Ascending aorta (tissue), 2 donors: Measurements from ENCODE around the gene MESP2. TPM values are rescaled to one million over a fixed set of nuclear protein-coding genes. Genes with fewer than 3 reads are reported as not detected.

ENCODE experiments used
- DNase-seq, 2 donors: peaks; one replicate each; pipeline ENCODE4 v3.0.0-alpha.2; 2019; ENCODE audit warnings: low spot score in 2 of 2
- H3K27ac ChIP-seq, 2 donors: fragments of 200-600 bp; sonication (generic); one replicate each; pipeline ENCODE4 v1.5.1; 2016 to 2017; ENCODE audit warnings: mild to moderate bottlenecking in 1 of 2
- H3K27me3 ChIP-seq: fragments of 200-600 bp; sonication (generic); one replicate; pipeline ENCODE4 v1.5.1; 2017
- H3K36me3 ChIP-seq, 2 donors: fragments of 200-600 bp; sonication (generic); one replicate each; pipeline ENCODE4 v1.5.1; 2016
- H3K4me1 ChIP-seq, 2 donors: fragments of 200-600 bp; sonication (generic); one replicate each; pipeline ENCODE4 v1.5.1; 2016 to 2017; ENCODE audit warnings: mild to moderate bottlenecking in 1 of 2
- H3K4me3 ChIP-seq, 2 donors: fragments of 200-600 bp; sonication (generic); one replicate each; pipeline ENCODE4 v1.5.1; 2016 to 2017; ENCODE audit warnings: mild to moderate bottlenecking in 1 of 2
- H3K9me3 ChIP-seq, 2 donors: fragments of 200-600 bp; sonication (generic); one replicate each; pipeline ENCODE4 v1.5.1; 2016
- CTCF ChIP-seq, 3 experiments: fragments of 200-600 bp in 2 of 3; fragments of 450-650 bp in 1 of 3; sonication (generic) in 2 of 3; IDR thresholded peaks; one replicate each; pipeline ENCODE4 v1.5.1; 2016 to 2019; ENCODE audit warnings: antibody characterized with exemption in 3 of 3, mild to moderate bottlenecking in 1 of 3, moderate library complexity in 1 of 3
- intact Hi-C: fragments of 100-400 bp; cut with DNase I; formaldehyde crosslinking; loops from one replicate; pipeline ENCODE4 v1.15.1; 2023
- total RNA-seq: library from RNA; depleted of rRNA; stranded (reverse); fragments of >200 nt; gene quantifications from one replicate; pipeline ENCODE4 v1.1.0, GENCODE V29; 2016

The MESP2 gene
- total RNA-seq, 1 donor from 2014 or later = not detected

GRCh38 chr15:89758283-89758682 lies 17.8 kb upstream of the MESP2 start:
- H3K9me3 ChIP-seq = no peaks in the 10 kb centered on the region
- no peak overlapping the region for H3K4me3 ChIP-seq
- no peak for DNase-seq
- no peaks in the 10 kb centered on the region for H3K27me3 ChIP-seq
- no peak for TF ChIP-seq CTCF (IDR thresholded peaks at IDR 0.05)
- no peaks in the 10 kb centered on the region for H3K36me3 ChIP-seq
- no peak overlapping the region for H3K27ac ChIP-seq
- intact Hi-C loops = no loop called here
- H3K4me1 ChIP-seq = no peaks in the 10 kb centered on the region

- H3K4me3 ChIP-seq = no peak overlapping the region
- H3K4me1 ChIP-seq = no peaks in the 10 kb centered on the region
- TF ChIP-seq CTCF (IDR thresholded peaks at IDR 0.05) = no peak
- no peaks in the 10 kb centered on the region for H3K27me3 ChIP-seq
- no peaks in the 10 kb centered on the region for H3K9me3 ChIP-seq
- no peaks in the 10 kb centered on the region for H3K36me3 ChIP-seq
- no peak overlapping the region for H3K27ac ChIP-seq
- intact Hi-C loops = no loop called here
- no peak for DNase-seq
Measured at GRCh38 chr15:89758981-89759380, 17.2 kb upstream of the MESP2 start.

GRCh38 chr15:89759835-89760234 lies 16.3 kb upstream of the MESP2 start:
- H3K9me3 ChIP-seq = no peaks in the 10 kb centered on the region

GRCh38 chr15:89760303-89761008 lies 15.7 kb upstream of the MESP2 start:
- DNase-seq = peak in 1 of 2 donors; percentile 86
- TF ChIP-seq CTCF (IDR thresholded peaks at IDR 0.05) = peak; percentile 90 to 93 (median 91)
- Histone ChIP-seq H3K4me3 (no peak overlapping the region), H3K27ac (no peak overlapping the region), H3K4me1 (no peaks in the 10 kb centered on the region), H3K9me3 (no peaks in the 10 kb centered on the region), H3K36me3 (no peaks in the 10 kb centered on the region), H3K27me3 (no peaks in the 10 kb centered on the region)
- intact Hi-C loops = loop anchor here (1.0 to 10.0 kb wide), 3 partner anchors 115 to 464 kb away; no protein-coding TSS in a partner anchor

More at GRCh38 chr15:89759835-89760234, 16.3 kb upstream of the MESP2 start:
- Histone ChIP-seq H3K36me3 (no peaks in the 10 kb centered on the region), H3K27me3 (no peaks in the 10 kb centered on the region), H3K27ac (no peak overlapping the region), H3K4me3 (no peak overlapping the region), H3K4me1 (no peaks in the 10 kb centered on the region)
- intact Hi-C loops = loop anchor here (1.0 to 10.0 kb wide), 3 partner anchors 115 to 465 kb away; no protein-coding TSS in a partner anchor
- no peak for DNase-seq
- TF ChIP-seq CTCF (IDR thresholded peaks at IDR 0.05) = no peak

GRCh38 chr15:89761009-89761831 lies 14.9 kb upstream of the MESP2 start:
- intact Hi-C loops = loop anchor here (5.0 to 10.0 kb wide), 2 partner anchors 326 to 464 kb away; no protein-coding TSS in a partner anchor
- DNase-seq = no peak
- no peaks in the 10 kb centered on the region for H3K4me1 ChIP-seq

More at GRCh38 chr15:89761009-89761831, 14.9 kb upstream of the MESP2 start:
- H3K9me3 ChIP-seq = no peaks in the 10 kb centered on the region
- no peaks in the 10 kb centered on the region for H3K36me3 ChIP-seq
- TF ChIP-seq CTCF (IDR thresholded peaks at IDR 0.05) = no peak
- no peak overlapping the region for H3K4me3 ChIP-seq
- H3K27me3 ChIP-seq = no peaks in the 10 kb centered on the region
- H3K27ac ChIP-seq = no peak overlapping the region
